ENCODE data around the gene POGZ.

GRCh38 chr1:151401860-151402259 lies 57.4 kb downstream of the POGZ start:
- TF ChIP-seq CTCF (IDR thresholded peaks at IDR 0.05) (no peak), POLR2A (IDR thresholded peaks at IDR 0.05) (no peak)
